CD4-positive, alpha-beta memory T cell (primary cell): ENCODE measurements around the gene UBE2E1. TPM values are rescaled to one million over a fixed set of nuclear protein-coding genes. Genes with fewer than 3 reads are reported as not detected.

ENCODE experiments used
- CTCF ChIA-PET: fragments of 350-600 bp; sonication (Branson Sonifier 250); formaldehyde crosslinking; loops from one replicate; lab custom pipeline; 2021; ENCODE audit warnings: inconsistent platforms; ENCODE audit not compliant: partially characterized antibody; lab: Charles Lee
- POLR2A ChIA-PET: fragments of 350-600 bp; sonication (Branson Sonifier 250); formaldehyde crosslinking; loops from one replicate; lab custom pipeline; 2021; ENCODE audit not compliant: partially characterized antibody; lab: Charles Lee
- DNase-seq, 5 donors: peaks; one replicate each; pipeline versions ENCODE4 v3.0.0 to v3.0.0-alpha.2; 2020 to 2022; ENCODE audit warnings: mixed read lengths in 1 of 5
- H3K27ac ChIP-seq: one replicate; pipeline ENCODE4 v1.7.0; 2013; ENCODE audit warnings: low read depth, low read length
- H3K27me3 ChIP-seq: 2 replicates; pipeline ENCODE4 v1.7.0; 2013; ENCODE audit warnings: mild to moderate bottlenecking, low read length, moderate library complexity; ENCODE audit not compliant: insufficient read depth
- H3K36me3 ChIP-seq: 2 replicates; pipeline ENCODE4 v1.7.0; 2013; ENCODE audit warnings: mild to moderate bottlenecking, low read length, moderate library complexity; ENCODE audit not compliant: insufficient read depth
- H3K4me1 ChIP-seq: 2 replicates; pipeline ENCODE4 v1.7.0; 2013; ENCODE audit warnings: mild to moderate bottlenecking, low read length, moderate library complexity; ENCODE audit not compliant: insufficient read depth
- H3K4me3 ChIP-seq, 2 donors: one replicate each; pipeline ENCODE4 v1.7.0; 2013; ENCODE audit warnings: low read length in 2 of 2, mild to moderate bottlenecking in 1 of 2
- H3K9me3 ChIP-seq, 2 donors: one replicate each; pipeline ENCODE4 v1.7.0; 2013; ENCODE audit warnings: low read length in 2 of 2, control low read depth in 1 of 2; ENCODE audit not compliant: control insufficient read depth in 1 of 2
- H3K27ac Mint-ChIP-seq, 7 donors: one replicate each; pipeline ENCODE4 v1.8.0; 2020 to 2021; ENCODE audit warnings: mixed read lengths in 7 of 7, mild to moderate bottlenecking in 6 of 7, inconsistent platforms in 3 of 7, moderate library complexity in 3 of 7
- H3K27me3 Mint-ChIP-seq, 2 donors: one replicate each; pipeline ENCODE4 v1.8.0; 2020 to 2021; ENCODE audit warnings: mixed read lengths in 2 of 2
- H3K36me3 Mint-ChIP-seq, 2 donors: one replicate each; pipeline ENCODE4 v1.8.0; 2020 to 2021; ENCODE audit warnings: mixed read lengths in 2 of 2, inconsistent platforms in 1 of 2, mild to moderate bottlenecking in 1 of 2
- H3K4me1 Mint-ChIP-seq, 4 donors: one replicate each; pipeline ENCODE4 v1.8.0; 2020 to 2021; ENCODE audit warnings: mixed read lengths in 4 of 4, mild to moderate bottlenecking in 1 of 4
- H3K4me3 Mint-ChIP-seq, 8 donors: one replicate each; pipeline ENCODE4 v1.8.0; 2020 to 2021; ENCODE audit warnings: mixed read lengths in 8 of 8, mild to moderate bottlenecking in 7 of 8, moderate library complexity in 6 of 8, inconsistent platforms in 3 of 8
- H3K9me3 Mint-ChIP-seq, 8 donors: one replicate each; pipeline ENCODE4 v1.8.0; 2020 to 2021; ENCODE audit warnings: mixed read lengths in 8 of 8, mild to moderate bottlenecking in 5 of 8, inconsistent platforms in 3 of 8, moderate library complexity in 1 of 8
- intact Hi-C: fragments of 100-400 bp; cut with micrococcal nuclease; formaldehyde crosslinking; loops from one replicate; pipeline ENCODE4 v1.15.1; 2023
- polyA plus RNA-seq, 2 donors: library from polyadenylated mRNA; unstranded; fragments of 300-500 nt; fragmentation: Illumina TruSeq; gene quantifications; one replicate each; pipeline ENCODE4 v1.2.3, GENCODE V29; 2021
- total RNA-seq, 2 experiments: library from RNA; stranded (reverse); gene quantifications; one replicate each; pipeline ENCODE4 v1.2.3, GENCODE V29; 2021

UBE2E1 gene
- total and polyA plus RNA-seq, 4 experiments from 2014 or later, result 10.9 to 61.4 (median 35.7) TPM

DNA sequence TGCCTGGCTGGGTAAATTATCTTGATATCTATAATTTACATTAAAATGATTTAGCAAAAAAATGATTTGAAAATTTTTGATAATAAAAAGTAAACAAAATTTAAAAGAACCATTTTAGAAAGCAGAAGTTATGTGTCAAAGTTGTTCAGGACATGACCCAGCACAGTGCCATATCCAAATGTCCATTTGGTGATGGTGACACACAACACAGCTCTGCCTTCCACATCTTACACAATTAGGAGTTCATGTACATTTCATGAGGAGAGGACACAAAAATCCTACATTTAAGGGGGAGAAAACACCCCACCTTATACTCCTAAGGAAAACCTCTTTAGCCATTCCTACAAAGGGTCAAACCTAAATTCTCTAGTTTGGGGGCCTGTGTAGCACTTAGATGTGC is 10.7 kb upstream of the UBE2E1 start:
- Histone ChIP-seq H3K27ac (no peak overlapping the region), H3K27me3 (no peaks in the 10 kb centered on the region), H3K4me1 (no peaks in the 10 kb centered on the region), H3K36me3 (no peaks in the 10 kb centered on the region), H3K9me3 (no peaks in the 10 kb centered on the region), H3K4me3 (no peak overlapping the region)
- ChIA-PET POLR2A (no interaction called here), CTCF (no interaction called here)
- no peak for DNase-seq
- Mint-ChIP-seq H3K4me1 (no peaks in the 10 kb centered on the region), H3K9me3 (no peaks in the 10 kb centered on the region), H3K27ac (no peak overlapping the region), H3K4me3 (no peak overlapping the region), H3K27me3 (peaks cover 5 to 6% of the 10 kb centered on the region in 2 donors), H3K36me3 (no peaks in the 10 kb centered on the region)
- intact Hi-C loops, result no loop called here

DNA sequence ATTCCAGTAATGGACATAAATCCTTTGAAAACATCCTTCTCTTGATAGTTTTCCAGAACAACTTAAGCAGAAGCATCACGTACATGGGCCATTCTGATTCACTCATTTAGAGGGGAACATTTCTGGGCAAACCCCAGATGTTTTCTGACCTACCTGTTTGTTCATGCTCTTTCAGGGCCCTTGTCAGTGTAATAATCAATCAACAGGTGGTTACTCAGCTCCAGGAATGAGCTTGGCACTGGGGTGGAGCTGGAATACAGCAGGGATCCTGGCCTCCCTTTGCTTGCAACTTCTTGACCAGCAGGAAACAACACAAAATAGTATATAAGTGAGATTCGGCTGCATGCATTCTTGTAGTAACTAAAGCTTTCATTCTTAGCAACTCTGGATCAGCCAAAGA is 9.2 kb upstream of the UBE2E1 start:
- no peak overlapping the region for H3K27ac Mint-ChIP-seq
- DNase-seq, result no peak
- Histone ChIP-seq H3K27ac (no peak overlapping the region), H3K4me1 (no peaks in the 10 kb centered on the region), H3K36me3 (no peaks in the 10 kb centered on the region), H3K4me3 (no peak overlapping the region), H3K27me3 (no peaks in the 10 kb centered on the region), H3K9me3 (no peaks in the 10 kb centered on the region)
- POLR2A ChIA-PET, result no interaction called here
- intact Hi-C loops, result no loop called here
- no peak overlapping the region for H3K4me3 Mint-ChIP-seq
- no peaks in the 10 kb centered on the region for H3K9me3 Mint-ChIP-seq
- CTCF ChIA-PET, result no interaction called here
- no peaks in the 10 kb centered on the region for H3K36me3 Mint-ChIP-seq
- H3K27me3 Mint-ChIP-seq, result peaks cover 5% of the 10 kb centered on the region in 2 donors
- H3K4me1 Mint-ChIP-seq, result no peaks in the 10 kb centered on the region

DNA sequence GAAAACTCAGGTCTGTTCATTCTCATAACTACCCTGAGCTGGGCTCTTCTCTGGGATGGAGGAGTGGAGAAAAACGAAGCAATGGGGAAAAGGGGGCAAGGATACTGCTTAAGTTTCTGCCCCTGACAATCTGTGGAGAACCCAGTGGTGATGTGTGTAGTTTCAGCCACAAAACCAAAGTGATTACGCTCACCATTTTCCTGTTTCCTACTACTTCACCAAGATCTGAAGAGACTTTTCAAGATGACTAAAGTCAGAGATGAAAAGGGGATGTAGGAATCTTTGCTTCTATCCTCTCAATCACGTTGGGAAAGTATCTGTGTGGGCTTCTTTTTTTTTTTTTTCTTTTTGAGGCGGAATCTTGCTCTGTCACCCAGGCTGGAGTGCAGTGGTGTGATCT is 8.3 kb upstream of the UBE2E1 start:
- Histone ChIP-seq H3K36me3 (no peaks in the 10 kb centered on the region), H3K4me1 (no peaks in the 10 kb centered on the region), H3K27ac (no peak overlapping the region), H3K9me3 (no peaks in the 10 kb centered on the region), H3K27me3 (no peaks in the 10 kb centered on the region), H3K4me3 (no peak overlapping the region)
- peaks cover 5% of the 10 kb centered on the region in 2 donors for H3K27me3 Mint-ChIP-seq
- no peak overlapping the region for H3K4me3 Mint-ChIP-seq
- H3K4me1 Mint-ChIP-seq, result no peaks in the 10 kb centered on the region
- no peak overlapping the region for H3K27ac Mint-ChIP-seq
- POLR2A ChIA-PET, result no interaction called here
- DNase-seq, result no peak
- no peaks in the 10 kb centered on the region for H3K36me3 Mint-ChIP-seq
- CTCF ChIA-PET, result no interaction called here
- intact Hi-C loops, result no loop called here
- H3K9me3 Mint-ChIP-seq, result no peaks in the 10 kb centered on the region

DNA sequence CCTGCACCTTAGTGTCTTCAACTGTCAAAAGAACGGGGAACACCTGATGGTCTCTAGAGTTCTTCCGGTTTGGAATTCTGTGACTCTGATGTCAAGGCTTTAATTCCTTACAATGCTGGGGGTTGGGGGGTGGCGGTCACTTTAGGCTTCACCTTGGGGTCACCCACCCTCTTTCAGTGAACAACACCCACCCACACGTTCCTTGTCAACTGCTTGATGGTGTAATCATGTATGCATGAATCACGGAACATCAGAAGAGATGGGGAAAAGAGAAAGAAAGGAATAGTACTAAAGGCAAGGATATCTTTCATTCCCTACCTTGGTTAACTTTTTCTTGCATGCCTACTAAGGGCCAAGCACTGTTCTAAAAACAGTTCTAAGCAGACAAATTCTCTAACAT is 7.3 kb upstream of the UBE2E1 start:
- Mint-ChIP-seq H3K4me3 (no peak overlapping the region), H3K4me1 (no peaks in the 10 kb centered on the region), H3K27me3 (peaks cover 4 to 5% of the 10 kb centered on the region in 2 donors), H3K27ac (no peak overlapping the region), H3K9me3 (no peaks in the 10 kb centered on the region), H3K36me3 (no peaks in the 10 kb centered on the region)
- DNase-seq, result no peak
- no peak overlapping the region for H3K4me3 ChIP-seq
- ChIA-PET CTCF (no interaction called here), POLR2A (no interaction called here)
- no peaks in the 10 kb centered on the region for H3K27me3 ChIP-seq
- no peaks in the 10 kb centered on the region for H3K4me1 ChIP-seq
- no peaks in the 10 kb centered on the region for H3K36me3 ChIP-seq
- intact Hi-C loops, result no loop called here
- H3K9me3 ChIP-seq, result no peaks in the 10 kb centered on the region
- H3K27ac ChIP-seq, result no peak overlapping the region

DNA sequence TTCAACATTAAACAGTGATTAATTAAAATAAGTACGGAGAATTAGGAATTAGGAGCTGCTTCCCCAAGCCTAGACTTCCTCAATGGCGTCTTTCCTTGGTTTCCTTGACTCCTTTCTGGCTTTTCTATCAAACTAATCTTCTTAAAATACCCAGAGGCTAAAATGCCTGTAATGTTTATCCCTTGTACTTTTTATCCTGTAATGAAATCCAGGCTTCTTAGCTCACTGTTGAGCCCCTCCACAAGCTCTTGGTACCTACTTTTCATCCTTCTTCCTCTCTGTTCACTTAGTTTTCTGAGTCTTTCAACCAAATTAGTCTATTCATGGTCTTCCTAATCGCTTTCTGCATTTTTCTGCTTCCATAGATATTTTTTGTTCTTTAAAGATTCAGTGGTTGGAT is 6.9 kb upstream of the UBE2E1 start:
- Mint-ChIP-seq H3K27me3 (peaks cover 1 to 2% of the 10 kb centered on the region in 2 donors), H3K36me3 (no peaks in the 10 kb centered on the region)
- CTCF ChIA-PET, result no interaction called here

DNA sequence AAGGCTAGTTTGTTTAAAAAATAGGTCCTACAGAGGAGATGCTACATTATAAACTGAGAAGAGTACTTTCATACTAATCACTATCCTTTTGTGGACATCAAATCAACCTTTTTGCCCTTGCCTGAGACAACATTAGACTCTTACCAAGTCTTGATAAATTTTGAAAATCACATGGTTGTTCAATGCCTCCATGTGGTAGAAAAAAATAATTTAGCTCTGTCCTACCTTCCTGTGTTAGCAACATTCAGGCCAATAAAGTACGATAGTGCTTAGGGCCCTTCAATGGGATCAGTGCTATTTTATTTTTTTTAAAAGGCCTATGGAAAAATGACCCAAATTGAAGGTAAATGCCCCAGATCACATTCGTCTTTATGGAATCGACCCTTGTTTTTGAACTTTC is 5.0 kb upstream of the UBE2E1 start:
- H3K4me1 Mint-ChIP-seq, result peaks cover 3 to 10% (median 6%) of the 10 kb centered on the region in 4 donors
- no peaks in the 10 kb centered on the region for H3K9me3 Mint-ChIP-seq
- H3K36me3 ChIP-seq, result no peaks in the 10 kb centered on the region
- no peaks in the 10 kb centered on the region for H3K27me3 ChIP-seq
- no peaks in the 10 kb centered on the region for H3K9me3 ChIP-seq
- ChIA-PET POLR2A (no interaction called here), CTCF (no interaction called here)
- H3K27ac ChIP-seq, result no peak overlapping the region
- DNase-seq, result no peak
- H3K27ac Mint-ChIP-seq, result no peak overlapping the region
- intact Hi-C loops, result no loop called here
- H3K4me3 ChIP-seq, result no peak overlapping the region
- peaks cover 0 to 1% of the 10 kb centered on the region in 2 donors for H3K27me3 Mint-ChIP-seq
- no peaks in the 10 kb centered on the region for H3K36me3 Mint-ChIP-seq
- no peak overlapping the region for H3K4me3 Mint-ChIP-seq
- peaks cover 6% of the 10 kb centered on the region for H3K4me1 ChIP-seq

More for the DNA sequence above, 6.9 kb upstream of the UBE2E1 start:
- intact Hi-C loops, result no loop called here
- Histone ChIP-seq H3K36me3 (no peaks in the 10 kb centered on the region), H3K4me3 (no peak overlapping the region), H3K4me1 (no peaks in the 10 kb centered on the region), H3K27me3 (no peaks in the 10 kb centered on the region), H3K9me3 (no peaks in the 10 kb centered on the region), H3K27ac (no peak overlapping the region)
- Mint-ChIP-seq H3K9me3 (no peaks in the 10 kb centered on the region), H3K4me1 (no peaks in the 10 kb centered on the region), H3K27ac (no peak overlapping the region), H3K4me3 (no peak overlapping the region)
- no peak for DNase-seq
- POLR2A ChIA-PET, result no interaction called here

DNA sequence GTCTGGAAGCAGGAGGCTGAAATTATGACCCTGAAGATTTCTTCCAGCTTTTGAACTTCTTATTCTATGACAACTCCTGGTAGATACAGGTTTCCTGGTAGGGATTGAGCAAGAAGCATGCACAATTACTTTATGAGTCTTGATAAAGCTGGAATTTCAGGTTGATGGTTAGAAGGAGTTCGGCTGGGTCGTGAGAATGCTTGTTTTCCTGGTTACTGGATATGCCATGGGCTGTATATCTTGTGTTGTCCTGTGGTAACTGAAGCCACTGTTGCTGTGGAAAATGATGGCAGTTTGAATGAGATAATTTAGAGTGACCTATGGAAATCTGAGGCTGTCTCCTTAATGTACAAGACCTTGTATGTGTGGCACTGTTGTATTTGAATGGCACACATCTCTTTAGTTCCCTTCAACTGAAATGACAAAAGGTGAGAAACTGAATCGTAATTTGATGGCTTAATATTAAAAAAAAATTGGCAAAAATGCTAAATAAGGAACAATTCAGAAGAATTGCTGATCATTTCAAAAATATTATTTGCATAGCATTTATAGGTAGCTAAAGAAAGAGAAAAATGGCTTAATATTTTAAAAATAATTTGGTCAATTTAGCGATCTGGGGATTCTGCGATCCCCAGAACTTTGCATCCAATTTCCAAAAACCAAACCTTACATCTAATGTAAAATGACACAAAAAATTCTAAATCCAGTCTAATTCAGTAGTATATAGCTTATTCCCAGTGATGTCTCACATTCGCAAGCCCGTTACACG is 1.1 kb upstream of the UBE2E1 start:
- intact Hi-C loops, result loop anchor here (1.0 kb wide), 1 partner anchor 112 kb away; the partner anchor contains the start of gene NKIRAS1
- Histone ChIP-seq H3K27ac (no peak overlapping the region), H3K27me3 (no peaks in the 10 kb centered on the region), H3K36me3 (no peaks in the 10 kb centered on the region), H3K4me3 (no peak overlapping the region), H3K4me1 (peaks cover 35% of the 10 kb centered on the region), H3K9me3 (no peaks in the 10 kb centered on the region)
- Mint-ChIP-seq H3K4me1 (peaks cover 28 to 38% (median 33%) of the 10 kb centered on the region in 4 donors), H3K27me3 (no peaks in the 10 kb centered on the region), H3K9me3 (no peaks in the 10 kb centered on the region), H3K4me3 (peak overlapping the region; percentile 8 to 97 (median 92)), H3K27ac (peak overlapping the region; percentile 13 to 96 (median 69)), H3K36me3 (peaks cover 0 to 8% of the 10 kb centered on the region in 2 donors)
- POLR2A ChIA-PET, result interaction anchor here (1.1 to 1.2 kb wide), 2 partner anchors 112 kb away, joined by 3 to 6 read pairs; partner anchors contain the start of genes NKIRAS1 and RPL15
- CTCF ChIA-PET, result no interaction called here
- no peak for DNase-seq
